Naive B cell (primary cell): Measurements from ENCODE around the gene VCAN. TPM values are rescaled to one million over a fixed set of nuclear protein-coding genes. Genes with fewer than 3 reads are reported as not detected.

Experiments
- ATAC-seq, 2 donors: fragments of 150-1000 bp; cut with Tn5 transposase; 2 replicates each; pipeline ENCODE4 v1.10.0; 2021; ENCODE audit warnings: low read depth in 2 of 2, mild to moderate bottlenecking in 2 of 2, moderate library complexity in 2 of 2
- DNase-seq: peaks from one replicate; pipeline ENCODE4 v3.0.0; 2022
- H3K27ac Mint-ChIP-seq, 6 donors: one replicate each; pipeline ENCODE4 v1.8.0; 2020 to 2022; ENCODE audit warnings: mild to moderate bottlenecking in 6 of 6, mixed read lengths in 6 of 6, moderate library complexity in 5 of 6, inconsistent platforms in 2 of 6
- H3K27me3 Mint-ChIP-seq, 3 donors: one replicate each; pipeline ENCODE4 v1.8.0; 2021 to 2022; ENCODE audit warnings: mixed read lengths in 3 of 3, mild to moderate bottlenecking in 1 of 3
- H3K36me3 Mint-ChIP-seq, 2 donors: one replicate each; pipeline ENCODE4 v1.8.0; 2020 to 2022; ENCODE audit warnings: mixed read lengths in 2 of 2, inconsistent platforms in 1 of 2, mild to moderate bottlenecking in 1 of 2
- H3K4me1 Mint-ChIP-seq, 3 donors: one replicate each; pipeline ENCODE4 v1.8.0; 2020 to 2022; ENCODE audit warnings: mixed read lengths in 3 of 3, inconsistent platforms in 1 of 3, mild to moderate bottlenecking in 1 of 3, moderate library complexity in 1 of 3
- H3K4me3 Mint-ChIP-seq, 8 donors: one replicate each; pipeline ENCODE4 v1.8.0; 2020 to 2022; ENCODE audit warnings: mild to moderate bottlenecking in 8 of 8, mixed read lengths in 8 of 8, moderate library complexity in 8 of 8, inconsistent platforms in 2 of 8
- H3K9me3 Mint-ChIP-seq, 7 donors: one replicate each; pipeline ENCODE4 v1.8.0; 2020 to 2022; ENCODE audit warnings: mixed read lengths in 7 of 7, mild to moderate bottlenecking in 5 of 7, inconsistent platforms in 2 of 7, moderate library complexity in 1 of 7
- polyA plus RNA-seq, 6 donors: library from polyadenylated mRNA; unstranded; fragments of 300-500 nt; fragmentation: Illumina TruSeq; gene quantifications; one replicate each; pipeline ENCODE4 v1.2.3, GENCODE V29; 2021; ENCODE audit warnings: low read depth in 6 of 6

VCAN gene
- polyA plus RNA-seq, 6 donors from 2014 or later = 0.28 to 2.1 (median 0.66) TPM

DNA sequence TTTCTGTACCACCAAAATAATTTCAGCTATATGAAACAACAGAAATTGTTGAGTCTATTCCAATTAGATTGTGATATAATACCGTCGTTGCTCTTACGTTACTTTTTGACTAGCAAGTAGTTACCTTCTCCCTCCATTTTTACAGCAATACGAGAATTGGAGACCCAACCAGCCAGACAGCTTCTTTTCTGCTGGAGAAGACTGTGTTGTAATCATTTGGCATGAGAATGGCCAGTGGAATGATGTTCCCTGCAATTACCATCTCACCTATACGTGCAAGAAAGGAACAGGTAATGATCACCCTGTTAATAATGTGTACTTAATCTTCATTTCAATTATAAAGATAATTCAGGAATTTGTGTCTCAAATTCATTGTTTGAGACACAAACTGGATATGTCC is 100.7 kb downstream of the VCAN start:
- ATAC-seq = no peak

GRCh38 chr5:83576341-83576740 is 104.8 kb downstream of the VCAN start:
- Mint-ChIP-seq H3K9me3 (peaks cover 0 to 8% (median 2%) of the 10 kb centered on the region in 7 donors), H3K4me1 (no peaks in the 10 kb centered on the region), H3K4me3 (no peak overlapping the region), H3K27ac (no peak overlapping the region), H3K27me3 (no peaks in the 10 kb centered on the region), H3K36me3 (no peaks in the 10 kb centered on the region)
- DNase-seq (no peak), ATAC-seq (no peak)

More for the DNA sequence above, 100.7 kb downstream of the VCAN start:
- H3K4me3 Mint-ChIP-seq = no peak overlapping the region
- DNase-seq = no peak
- H3K9me3 Mint-ChIP-seq = peaks cover 0 to 6% (median 0%) of the 10 kb centered on the region in 7 donors
- no peaks in the 10 kb centered on the region for H3K36me3 Mint-ChIP-seq
- H3K4me1 Mint-ChIP-seq = no peaks in the 10 kb centered on the region
- H3K27ac Mint-ChIP-seq = no peak overlapping the region
- no peaks in the 10 kb centered on the region for H3K27me3 Mint-ChIP-seq

- no peak for DNase-seq
- no peak for ATAC-seq
These were observed 105.6 kb downstream of the VCAN start for GRCh38 chr5:83577036-83577636.

GRCh38 chr5:83583859-83584258 is 112.3 kb downstream of the VCAN start:
- no peak overlapping the region for H3K4me3 Mint-ChIP-seq
- H3K4me1 Mint-ChIP-seq = no peaks in the 10 kb centered on the region
- H3K27ac Mint-ChIP-seq = no peak overlapping the region
- H3K36me3 Mint-ChIP-seq = no peaks in the 10 kb centered on the region
- peaks cover 0 to 15% (median 7%) of the 10 kb centered on the region in 3 donors for H3K27me3 Mint-ChIP-seq
- DNase-seq (no peak), ATAC-seq (no peak)
- H3K9me3 Mint-ChIP-seq = peaks cover 0 to 5% (median 0%) of the 10 kb centered on the region in 7 donors

More at GRCh38 chr5:83577036-83577636, 105.6 kb downstream of the VCAN start:
- H3K4me1 Mint-ChIP-seq = no peaks in the 10 kb centered on the region
- H3K27me3 Mint-ChIP-seq = no peaks in the 10 kb centered on the region
- no peak overlapping the region for H3K27ac Mint-ChIP-seq
- H3K9me3 Mint-ChIP-seq = peaks cover 0 to 10% (median 2%) of the 10 kb centered on the region in 7 donors
- H3K36me3 Mint-ChIP-seq = no peaks in the 10 kb centered on the region
- H3K4me3 Mint-ChIP-seq = no peak overlapping the region

DNA sequence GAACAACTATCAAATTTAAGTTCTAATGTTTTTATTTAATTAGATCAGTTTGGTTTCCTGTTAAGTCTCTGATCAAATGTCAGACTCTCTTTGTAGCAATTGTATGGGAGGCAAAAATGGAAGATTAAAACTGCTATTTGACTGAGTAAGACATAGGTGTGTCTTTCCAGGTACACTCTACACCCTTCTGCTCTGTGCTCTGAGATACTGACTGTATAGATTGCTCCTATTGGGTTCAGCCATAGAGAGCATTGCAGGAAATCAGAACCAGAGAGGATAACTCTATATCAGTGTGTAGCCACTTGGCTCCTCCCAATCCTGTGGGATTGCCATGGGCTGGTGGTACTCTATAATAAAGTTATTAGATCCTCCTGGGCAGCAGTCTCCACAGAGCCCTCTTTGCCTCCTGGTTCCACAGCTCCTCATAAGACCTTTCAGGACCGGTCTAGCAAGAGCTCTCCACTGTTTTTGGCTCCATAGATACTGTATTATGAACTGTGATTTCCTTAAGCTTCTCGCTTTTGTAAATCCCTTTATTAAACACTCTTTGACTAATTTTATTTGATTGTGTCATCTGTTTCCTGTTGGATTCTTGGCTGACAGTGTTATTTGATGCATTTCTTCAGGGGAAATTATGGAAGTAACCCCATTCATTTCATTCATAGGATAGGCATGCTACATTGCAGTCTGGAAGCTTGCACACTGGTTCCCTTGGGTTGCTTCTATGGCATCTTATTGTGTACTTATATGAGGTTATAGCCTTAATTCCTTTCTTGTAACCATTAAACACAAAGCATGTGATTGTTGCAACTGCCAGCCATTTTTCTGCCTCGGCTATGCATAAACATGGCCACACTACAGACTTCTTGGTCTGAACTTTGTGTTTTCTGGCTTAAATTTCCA is 115.6 kb downstream of the VCAN start:
- ATAC-seq = no peak
- DNase-seq = no peak
- peaks cover 0 to 15% (median 14%) of the 10 kb centered on the region in 3 donors for H3K27me3 Mint-ChIP-seq
- peaks cover 0 to 4% (median 0%) of the 10 kb centered on the region in 7 donors for H3K9me3 Mint-ChIP-seq
- no peaks in the 10 kb centered on the region for H3K36me3 Mint-ChIP-seq
- no peaks in the 10 kb centered on the region for H3K4me1 Mint-ChIP-seq
- no peak overlapping the region for H3K4me3 Mint-ChIP-seq
- H3K27ac Mint-ChIP-seq = no peak overlapping the region

DNA sequence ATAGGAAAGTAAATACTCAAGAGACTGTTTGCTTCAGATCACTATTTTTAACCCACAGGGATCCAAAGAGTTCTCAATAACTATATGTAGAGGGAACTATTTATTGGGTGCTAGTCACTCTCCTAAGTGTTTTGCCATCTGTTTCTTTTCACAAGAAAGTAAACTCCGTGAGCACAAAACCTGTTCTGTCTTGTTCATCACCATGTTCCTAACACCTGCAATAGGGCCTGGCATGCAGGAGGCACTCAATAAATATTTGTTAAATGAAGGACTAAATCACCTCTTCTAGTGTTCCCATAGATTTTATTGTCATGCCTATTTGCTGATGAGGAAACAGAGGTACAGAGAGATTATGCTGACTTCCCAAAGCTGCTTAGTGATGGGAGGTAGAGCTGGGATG is 118.2 kb downstream of the VCAN start:
- Mint-ChIP-seq H3K27ac (no peak overlapping the region), H3K27me3 (peaks cover 0 to 15% (median 10%) of the 10 kb centered on the region in 3 donors), H3K36me3 (no peaks in the 10 kb centered on the region), H3K9me3 (no peaks in the 10 kb centered on the region), H3K4me3 (no peak overlapping the region), H3K4me1 (no peaks in the 10 kb centered on the region)
- ATAC-seq (no peak), DNase-seq (no peak)

- Mint-ChIP-seq H3K9me3 (no peaks in the 10 kb centered on the region), H3K4me1 (no peaks in the 10 kb centered on the region), H3K27ac (no peak overlapping the region), H3K4me3 (no peak overlapping the region), H3K27me3 (peaks cover 0 to 15% (median 10%) of the 10 kb centered on the region in 3 donors), H3K36me3 (no peaks in the 10 kb centered on the region)
- no peak for ATAC-seq
- no peak for DNase-seq
These were observed 119.4 kb downstream of the VCAN start for GRCh38 chr5:83590966-83591365.

- Mint-ChIP-seq H3K27ac (no peak overlapping the region), H3K27me3 (peaks cover 0 to 4% (median 0%) of the 10 kb centered on the region in 3 donors), H3K36me3 (no peaks in the 10 kb centered on the region), H3K4me1 (no peaks in the 10 kb centered on the region), H3K9me3 (no peaks in the 10 kb centered on the region), H3K4me3 (no peak overlapping the region)
- no peak for DNase-seq
- no peak for ATAC-seq
These were observed 123.7 kb downstream of the VCAN start for GRCh38 chr5:83595217-83595616.

- Mint-ChIP-seq H3K4me1 (no peaks in the 10 kb centered on the region), H3K36me3 (no peaks in the 10 kb centered on the region), H3K9me3 (peaks cover 0 to 2% (median 0%) of the 10 kb centered on the region in 7 donors), H3K27me3 (peaks cover 5 to 9% (median 6%) of the 10 kb centered on the region in 3 donors), H3K27ac (no peak overlapping the region), H3K4me3 (no peak overlapping the region)
- DNase-seq (no peak), ATAC-seq (no peak)
These were observed 136.6 kb downstream of the VCAN start for GRCh38 chr5:83608122-83608521.

GRCh38 chr5:83614841-83615240 is 143.3 kb downstream of the VCAN start:
- ATAC-seq (no peak), DNase-seq (no peak)
- Mint-ChIP-seq H3K27me3 (no peaks in the 10 kb centered on the region), H3K4me1 (no peaks in the 10 kb centered on the region), H3K9me3 (peaks cover 0 to 21% (median 13%) of the 10 kb centered on the region in 7 donors), H3K27ac (no peak overlapping the region), H3K36me3 (no peaks in the 10 kb centered on the region), H3K4me3 (no peak overlapping the region)

GRCh38 chr5:83628360-83628759 is 156.8 kb downstream of the VCAN start:
- Mint-ChIP-seq H3K36me3 (no peaks in the 10 kb centered on the region), H3K27ac (no peak overlapping the region), H3K9me3 (peaks cover 0 to 3% (median 0%) of the 10 kb centered on the region in 7 donors), H3K4me3 (no peak overlapping the region), H3K4me1 (no peaks in the 10 kb centered on the region), H3K27me3 (peaks cover 0 to 5% (median 0%) of the 10 kb centered on the region in 3 donors)
- DNase-seq (no peak), ATAC-seq (no peak)
